Body of pancreas (tissue), 4 donors: ENCODE data around the gene ATP7B.
"Not testable (repeated sequence)": the region's sequence is repeated elsewhere in the genome, so short reads cannot be mapped to it uniquely, and the experiment has no call there.

ENCODE experiments used
- POLR2A ChIP-seq, 3 donors: fragments of 450-650 bp; IDR thresholded peaks; one replicate each; pipeline ENCODE4 v1.6.1; 2016; ENCODE audit warnings: antibody characterized with exemption in 3 of 3, mild to moderate bottlenecking in 2 of 3
- TF ChIP-seq, protein P1 (sequence below), 7 experiments: fragments of 450-650 bp in 4 of 7; fragments of 200-600 bp in 3 of 7; sonication (generic) in 3 of 7; IDR thresholded peaks; one replicate each; pipeline ENCODE4 v1.5.1; 2016 to 2019; ENCODE audit warnings: antibody characterized with exemption in 7 of 7

- TF ChIP-seq, protein P1, sequence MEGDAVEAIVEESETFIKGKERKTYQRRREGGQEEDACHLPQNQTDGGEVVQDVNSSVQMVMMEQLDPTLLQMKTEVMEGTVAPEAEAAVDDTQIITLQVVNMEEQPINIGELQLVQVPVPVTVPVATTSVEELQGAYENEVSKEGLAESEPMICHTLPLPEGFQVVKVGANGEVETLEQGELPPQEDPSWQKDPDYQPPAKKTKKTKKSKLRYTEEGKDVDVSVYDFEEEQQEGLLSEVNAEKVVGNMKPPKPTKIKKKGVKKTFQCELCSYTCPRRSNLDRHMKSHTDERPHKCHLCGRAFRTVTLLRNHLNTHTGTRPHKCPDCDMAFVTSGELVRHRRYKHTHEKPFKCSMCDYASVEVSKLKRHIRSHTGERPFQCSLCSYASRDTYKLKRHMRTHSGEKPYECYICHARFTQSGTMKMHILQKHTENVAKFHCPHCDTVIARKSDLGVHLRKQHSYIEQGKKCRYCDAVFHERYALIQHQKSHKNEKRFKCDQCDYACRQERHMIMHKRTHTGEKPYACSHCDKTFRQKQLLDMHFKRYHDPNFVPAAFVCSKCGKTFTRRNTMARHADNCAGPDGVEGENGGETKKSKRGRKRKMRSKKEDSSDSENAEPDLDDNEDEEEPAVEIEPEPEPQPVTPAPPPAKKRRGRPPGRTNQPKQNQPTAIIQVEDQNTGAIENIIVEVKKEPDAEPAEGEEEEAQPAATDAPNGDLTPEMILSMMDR (IDR thresholded peaks at IDR 0.05), result not testable (repeated sequence)
- TF ChIP-seq POLR2A (IDR thresholded peaks at IDR 0.05), result not testable (repeated sequence)
Observed at GRCh38 chr13:52030401-52030800, 19.2 kb upstream of the ATP7B start.
